ENCODE measurements around the gene CSRNP2. TPM values are rescaled to one million over a fixed set of nuclear protein-coding genes. Genes with fewer than 3 reads are reported as not detected.

CSRNP2 gene
- total RNA-seq, 1 experiment from 2014 or later = 18.9 TPM

DNA sequence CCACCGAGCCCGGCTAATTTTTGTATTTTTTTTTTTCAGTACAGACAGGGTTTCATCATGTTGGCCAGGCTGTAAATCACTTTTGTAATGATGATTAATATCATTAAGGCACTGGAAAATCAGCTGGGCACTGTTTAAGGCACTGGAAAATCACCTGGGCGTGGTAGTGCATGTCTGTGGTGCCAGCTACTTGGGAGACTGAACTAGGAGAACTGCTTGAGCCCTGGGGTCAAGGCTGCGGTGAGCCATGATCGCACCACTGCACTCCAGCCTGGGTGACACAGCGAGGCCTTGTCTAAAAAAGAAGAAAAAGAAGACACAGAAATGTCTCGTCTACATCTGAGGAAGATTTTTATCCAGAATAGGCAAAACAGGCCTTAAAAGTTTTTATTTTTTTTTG lies 70.0 kb downstream of the CSRNP2 start:
- H2AFZ ChIP-seq (ENCODE audit: low read length) = no peak overlapping the region
- DNase-seq (no peak), ATAC-seq (no peak)
- 0 out of 2 replicates have a peak, but pooled peaks cover 3% of the 10 kb centered on the region for H4K20me1 ChIP-seq (ENCODE audit: low read length)
- no peaks in the 10 kb centered on the region for H3K36me3 ChIP-seq (ENCODE audit: low read depth, low read length)
- no peaks in the 10 kb centered on the region for H3K4me1 ChIP-seq (ENCODE audit: insufficient read depth, low read length)
- no peaks in the 10 kb centered on the region for H3K9me2 ChIP-seq (replicated peaks; ENCODE audit: low read length)
- H3K4me2 ChIP-seq (ENCODE audit: low read length) = no peak overlapping the region
- no TSS peak for BruUV-seq (replicated peaks)
- CTCF ChIA-PET = no interaction called here
- no peak overlapping the region for H3K27ac ChIP-seq (ENCODE audit: low read length)
- no peaks in the 10 kb centered on the region for H3K27me3 ChIP-seq (ENCODE audit: low read length)
- H3F3A ChIP-seq (ENCODE audit: low read length, unreplicated experiment) = no peaks in the 10 kb centered on the region
- intact Hi-C loops (cut with micrococcal nuclease) = no loop called here
- H3K9ac ChIP-seq (ENCODE audit: low read length) = no peak overlapping the region
- no peak overlapping the region for H3K4me3 ChIP-seq (ENCODE audit: low read length)
- POLR2A ChIA-PET (ENCODE audit: unreplicated experiment) = no interaction called here
- TF ChIP-seq, protein P1, sequence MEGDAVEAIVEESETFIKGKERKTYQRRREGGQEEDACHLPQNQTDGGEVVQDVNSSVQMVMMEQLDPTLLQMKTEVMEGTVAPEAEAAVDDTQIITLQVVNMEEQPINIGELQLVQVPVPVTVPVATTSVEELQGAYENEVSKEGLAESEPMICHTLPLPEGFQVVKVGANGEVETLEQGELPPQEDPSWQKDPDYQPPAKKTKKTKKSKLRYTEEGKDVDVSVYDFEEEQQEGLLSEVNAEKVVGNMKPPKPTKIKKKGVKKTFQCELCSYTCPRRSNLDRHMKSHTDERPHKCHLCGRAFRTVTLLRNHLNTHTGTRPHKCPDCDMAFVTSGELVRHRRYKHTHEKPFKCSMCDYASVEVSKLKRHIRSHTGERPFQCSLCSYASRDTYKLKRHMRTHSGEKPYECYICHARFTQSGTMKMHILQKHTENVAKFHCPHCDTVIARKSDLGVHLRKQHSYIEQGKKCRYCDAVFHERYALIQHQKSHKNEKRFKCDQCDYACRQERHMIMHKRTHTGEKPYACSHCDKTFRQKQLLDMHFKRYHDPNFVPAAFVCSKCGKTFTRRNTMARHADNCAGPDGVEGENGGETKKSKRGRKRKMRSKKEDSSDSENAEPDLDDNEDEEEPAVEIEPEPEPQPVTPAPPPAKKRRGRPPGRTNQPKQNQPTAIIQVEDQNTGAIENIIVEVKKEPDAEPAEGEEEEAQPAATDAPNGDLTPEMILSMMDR (conservative IDR thresholded peaks at IDR 0.05; ENCODE audit: low read depth, low read length) = no peak
- TF ChIP-seq EZH2 (IDR thresholded peaks at IDR 0.05; ENCODE audit: low read length, unreplicated experiment) = no peak
- TF ChIP-seq EZH2phosphoT487 (IDR thresholded peaks at IDR 0.05; ENCODE audit: borderline replicate concordance, low read length) = no peak
- no peaks in the 10 kb centered on the region for H3K9me3 ChIP-seq (ENCODE audit: low read length)
- H3K79me2 ChIP-seq (ENCODE audit: low read length) = peaks cover 73% of the 10 kb centered on the region

DNA sequence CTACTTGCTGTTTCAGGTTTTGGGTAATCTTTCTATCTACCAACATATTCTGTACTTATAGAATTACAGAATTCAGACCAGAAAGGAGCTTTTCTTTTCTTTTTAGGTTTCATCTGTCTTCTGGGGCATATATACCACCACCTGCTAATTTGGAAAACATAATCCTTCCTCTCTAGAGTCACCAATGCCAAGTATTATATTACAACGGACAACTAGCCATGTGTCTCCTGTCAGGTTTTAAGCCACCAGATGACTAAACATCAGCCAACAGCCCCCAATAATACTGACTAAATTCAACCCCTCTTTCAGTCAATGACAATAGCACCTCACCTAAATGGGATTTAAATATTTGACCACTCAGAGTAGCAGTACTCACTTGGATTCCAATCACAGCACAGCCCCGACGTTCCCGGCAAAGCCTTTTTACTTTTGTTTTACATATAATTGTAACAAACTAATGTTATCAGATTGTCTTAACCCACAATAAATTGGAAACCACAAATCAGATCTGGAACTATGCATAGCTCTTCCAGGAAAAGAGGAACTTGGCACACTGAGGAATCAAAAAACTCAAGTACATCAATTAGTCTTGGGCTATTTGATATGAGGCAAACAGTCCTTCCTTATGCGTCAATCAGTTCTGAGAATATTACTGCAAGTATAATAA lies 70.7 kb downstream of the CSRNP2 start:
- Histone ChIP-seq H2AFZ (ENCODE audit: low read length) (no peak overlapping the region), H3K27me3 (ENCODE audit: low read length) (no peaks in the 10 kb centered on the region), H3K9ac (ENCODE audit: low read length) (no peak overlapping the region), H3K9me2 (replicated peaks; ENCODE audit: low read length) (no peaks in the 10 kb centered on the region), H3K79me2 (ENCODE audit: low read length) (peaks cover 66% of the 10 kb centered on the region), H3K36me3 (ENCODE audit: low read depth, low read length) (no peaks in the 10 kb centered on the region), H3K4me1 (ENCODE audit: insufficient read depth, low read length) (no peaks in the 10 kb centered on the region), H3F3A (ENCODE audit: low read length, unreplicated experiment) (no peaks in the 10 kb centered on the region), H3K9me3 (ENCODE audit: low read length) (no peaks in the 10 kb centered on the region), H4K20me1 (ENCODE audit: low read length) (0 out of 2 replicates have a peak, but pooled peaks cover 3% of the 10 kb centered on the region), H3K27ac (ENCODE audit: low read length) (no peak overlapping the region), H3K4me3 (ENCODE audit: low read length) (no peak overlapping the region), H3K4me2 (ENCODE audit: low read length) (no peak overlapping the region)
- no peak for ATAC-seq
- no peak for DNase-seq
- ChIA-PET CTCF (no interaction called here), POLR2A (ENCODE audit: unreplicated experiment) (no interaction called here)
- intact Hi-C loops (cut with micrococcal nuclease) = no loop called here
- TF ChIP-seq, protein P1 (conservative IDR thresholded peaks at IDR 0.05; ENCODE audit: low read depth, low read length) = no peak
- TF ChIP-seq EZH2phosphoT487 (IDR thresholded peaks at IDR 0.05; ENCODE audit: borderline replicate concordance, low read length) (no peak), EZH2 (IDR thresholded peaks at IDR 0.05; ENCODE audit: low read length, unreplicated experiment) (no peak)
- no TSS peak for BruUV-seq (replicated peaks)

DNA sequence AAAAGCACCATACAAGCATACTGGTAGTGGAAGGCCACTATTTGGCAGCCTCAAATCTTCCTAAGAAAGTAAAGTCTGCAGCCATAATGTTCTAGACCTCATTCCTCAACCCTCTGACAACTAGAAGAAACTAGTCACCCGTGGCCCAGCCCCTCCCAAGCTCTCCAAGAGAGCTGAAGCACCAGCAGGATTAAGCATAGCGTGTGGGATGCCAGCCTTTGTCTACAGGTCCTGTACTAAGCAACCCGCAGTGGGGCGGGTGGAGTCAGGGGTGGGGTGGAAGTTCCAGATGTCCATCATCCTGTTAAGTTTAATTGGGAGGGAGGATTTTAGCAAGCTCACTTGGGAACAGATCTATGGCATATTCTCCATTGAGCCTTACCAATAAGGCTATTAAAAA lies 71.4 kb downstream of the CSRNP2 start:
- no peak overlapping the region for H3K4me2 ChIP-seq (ENCODE audit: low read length)
- ChIA-PET CTCF (no interaction called here), POLR2A (ENCODE audit: unreplicated experiment) (interaction anchor here (0.7 kb wide), 1 partner anchor 237 kb away, joined by 13 read pairs; no protein-coding TSS in a partner anchor)
- H3K9me3 ChIP-seq (ENCODE audit: low read length) = no peaks in the 10 kb centered on the region
- intact Hi-C loops (cut with micrococcal nuclease) = no loop called here
- H3K79me2 ChIP-seq (ENCODE audit: low read length) = peaks cover 58% of the 10 kb centered on the region
- no peak overlapping the region for H3K4me3 ChIP-seq (ENCODE audit: low read length)
- no peak overlapping the region for H3K27ac ChIP-seq (ENCODE audit: low read length)
- H3K9ac ChIP-seq (ENCODE audit: low read length) = no peak overlapping the region
- DNase-seq (no peak), ATAC-seq (no peak)
- no peaks in the 10 kb centered on the region for H4K20me1 ChIP-seq (ENCODE audit: low read length)
- H3K36me3 ChIP-seq (ENCODE audit: low read depth, low read length) = peaks cover 6% of the 10 kb centered on the region; the same call in 1 of the 2 replicates
- TF ChIP-seq EZH2phosphoT487 (IDR thresholded peaks at IDR 0.05; ENCODE audit: borderline replicate concordance, low read length) (no peak), EZH2 (IDR thresholded peaks at IDR 0.05; ENCODE audit: low read length, unreplicated experiment) (no peak)
- TF ChIP-seq, protein P1 (conservative IDR thresholded peaks at IDR 0.05; ENCODE audit: low read depth, low read length) = no peak
- H3F3A ChIP-seq (ENCODE audit: low read length, unreplicated experiment) = no peaks in the 10 kb centered on the region
- H3K9me2 ChIP-seq (replicated peaks; ENCODE audit: low read length) = no peaks in the 10 kb centered on the region
- BruUV-seq (replicated peaks) = no TSS peak
- H2AFZ ChIP-seq (ENCODE audit: low read length) = no peak overlapping the region
- no peaks in the 10 kb centered on the region for H3K4me1 ChIP-seq (ENCODE audit: insufficient read depth, low read length)
- H3K27me3 ChIP-seq (ENCODE audit: low read length) = no peaks in the 10 kb centered on the region

All from PC-3 (cell line).